ENCODE measurements around the gene ZNF277. TPM values are rescaled to one million over a fixed set of nuclear protein-coding genes. Genes with fewer than 3 reads are reported as not detected.

Gene ZNF277
- total and polyA plus RNA-seq, 8 donors, result 13.6 to 25.3 (median 19.6) TPM

DNA sequence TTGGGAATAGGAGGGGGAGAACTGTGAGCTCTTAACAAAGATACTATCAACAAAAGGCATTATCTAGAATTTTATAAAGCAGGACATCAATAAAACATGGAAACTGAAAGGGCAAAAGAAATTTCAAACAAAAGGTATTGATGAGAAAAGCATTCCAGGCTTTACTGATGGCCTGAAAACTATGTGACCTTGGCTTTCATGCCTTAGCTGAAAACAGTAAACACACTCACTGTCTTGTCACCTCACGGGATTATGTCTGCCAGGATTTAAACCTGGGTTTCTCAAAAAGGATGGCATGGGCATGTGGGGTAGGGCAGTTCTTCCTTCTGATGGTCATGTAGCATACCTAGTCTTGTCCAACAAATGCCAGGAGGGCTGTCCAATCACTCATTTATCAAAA is 23.2 kb upstream of the ZNF277 start:
- no peak for FAIRE-seq
- Histone ChIP-seq H3K27ac (no peak overlapping the region), H3K4me3 (no peak overlapping the region), H3K36me3 (no peaks in the 10 kb centered on the region), H3K9me3 (no peaks in the 10 kb centered on the region), H3K27me3 (no peaks in the 10 kb centered on the region), H3K4me1 (no peaks in the 10 kb centered on the region)
- DNase-seq, result no peak
- TF ChIP-seq, protein P1, sequence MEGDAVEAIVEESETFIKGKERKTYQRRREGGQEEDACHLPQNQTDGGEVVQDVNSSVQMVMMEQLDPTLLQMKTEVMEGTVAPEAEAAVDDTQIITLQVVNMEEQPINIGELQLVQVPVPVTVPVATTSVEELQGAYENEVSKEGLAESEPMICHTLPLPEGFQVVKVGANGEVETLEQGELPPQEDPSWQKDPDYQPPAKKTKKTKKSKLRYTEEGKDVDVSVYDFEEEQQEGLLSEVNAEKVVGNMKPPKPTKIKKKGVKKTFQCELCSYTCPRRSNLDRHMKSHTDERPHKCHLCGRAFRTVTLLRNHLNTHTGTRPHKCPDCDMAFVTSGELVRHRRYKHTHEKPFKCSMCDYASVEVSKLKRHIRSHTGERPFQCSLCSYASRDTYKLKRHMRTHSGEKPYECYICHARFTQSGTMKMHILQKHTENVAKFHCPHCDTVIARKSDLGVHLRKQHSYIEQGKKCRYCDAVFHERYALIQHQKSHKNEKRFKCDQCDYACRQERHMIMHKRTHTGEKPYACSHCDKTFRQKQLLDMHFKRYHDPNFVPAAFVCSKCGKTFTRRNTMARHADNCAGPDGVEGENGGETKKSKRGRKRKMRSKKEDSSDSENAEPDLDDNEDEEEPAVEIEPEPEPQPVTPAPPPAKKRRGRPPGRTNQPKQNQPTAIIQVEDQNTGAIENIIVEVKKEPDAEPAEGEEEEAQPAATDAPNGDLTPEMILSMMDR (IDR thresholded peaks at IDR 0.05), result no peak
- WGBS, 2 donors, result 82 to 95% methylated on average over 1 of the region's 1 CpG
- no peak for ATAC-seq
- intact Hi-C loops (cut with DNase I), result no loop called here

DNA sequence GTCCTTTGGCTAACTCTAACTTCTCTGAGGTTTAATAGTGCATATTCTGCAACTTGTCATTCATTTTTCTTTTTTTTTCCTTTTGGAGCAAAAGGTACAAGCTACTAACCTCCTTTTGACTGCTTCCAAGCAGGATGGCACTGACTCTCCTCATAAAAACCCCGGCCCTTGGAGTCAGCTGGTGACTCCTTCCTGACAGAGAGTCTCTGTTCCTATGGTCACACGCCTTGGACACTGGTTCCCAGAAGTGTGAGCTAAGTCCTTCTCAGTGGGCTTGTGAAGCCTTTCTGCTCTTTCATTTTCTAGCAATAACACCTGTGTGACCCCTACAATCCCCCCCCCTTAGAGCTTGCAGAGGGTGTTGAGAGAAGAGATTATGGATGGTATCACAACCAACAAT is 22.0 kb upstream of the ZNF277 start:
- WGBS, 2 donors, result 92 to 97% methylated on average over 2 of the region's 2 CpGs
- intact Hi-C loops (cut with DNase I), result no loop called here

DNA sequence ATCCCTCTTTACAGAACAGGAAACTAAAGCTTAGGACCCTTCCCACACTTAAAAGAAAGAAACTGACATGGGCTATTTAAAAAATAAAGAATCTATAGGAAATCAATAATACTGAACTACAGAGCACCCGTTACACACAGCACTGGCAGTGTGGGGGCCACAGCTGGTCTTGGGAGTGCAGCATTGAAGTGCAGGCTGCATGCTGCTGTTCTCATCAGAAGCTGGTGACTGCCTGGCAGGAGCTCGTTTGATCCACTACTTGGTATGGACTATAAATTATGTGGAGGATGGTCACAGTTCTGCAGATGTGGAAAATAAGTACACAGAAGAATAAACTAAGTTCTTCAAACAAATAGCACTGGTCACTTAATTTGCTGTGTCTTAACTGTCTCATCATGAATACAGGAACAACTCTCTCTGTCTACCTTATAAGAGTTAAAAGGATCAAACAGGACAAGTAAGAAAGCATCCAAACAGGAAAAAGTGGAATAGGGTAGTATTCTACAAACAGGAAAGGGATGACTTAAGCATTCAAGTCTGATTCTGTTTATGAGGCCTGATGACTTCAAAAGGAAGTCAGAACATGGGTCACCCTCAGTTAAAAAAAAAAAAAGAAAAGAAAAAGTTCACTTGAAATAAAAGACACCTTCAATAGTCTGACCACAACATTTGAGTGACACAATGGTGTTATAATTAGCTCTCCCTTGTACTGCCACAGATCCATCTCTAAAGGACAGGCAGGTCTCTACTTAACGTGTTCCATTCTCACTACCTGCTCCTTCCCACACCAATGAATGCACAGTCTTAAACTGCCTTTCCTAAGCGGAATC is 21.3 kb upstream of the ZNF277 start:
- DNase-seq, result no peak
- ATAC-seq, result no peak
- Histone ChIP-seq H3K4me3 (no peak overlapping the region), H3K9me3 (no peaks in the 10 kb centered on the region), H3K4me1 (no peaks in the 10 kb centered on the region), H3K36me3 (no peaks in the 10 kb centered on the region), H3K27me3 (no peaks in the 10 kb centered on the region), H3K27ac (no peak overlapping the region)
- TF ChIP-seq, protein P1 (IDR thresholded peaks at IDR 0.05), result no peak
- intact Hi-C loops (cut with DNase I), result no loop called here
- WGBS, 2 donors, result 74 to 76% methylated on average over 4 of the region's 4 CpGs
- no peak for FAIRE-seq

More for the DNA sequence above, 22.0 kb upstream of the ZNF277 start:
- FAIRE-seq (no peak), ATAC-seq (no peak), DNase-seq (no peak)
- Histone ChIP-seq H3K9me3 (no peaks in the 10 kb centered on the region), H3K36me3 (no peaks in the 10 kb centered on the region), H3K27ac (no peak overlapping the region), H3K4me3 (no peak overlapping the region), H3K4me1 (no peaks in the 10 kb centered on the region), H3K27me3 (no peaks in the 10 kb centered on the region)
- TF ChIP-seq, protein P1 (IDR thresholded peaks at IDR 0.05), result no peak

DNA sequence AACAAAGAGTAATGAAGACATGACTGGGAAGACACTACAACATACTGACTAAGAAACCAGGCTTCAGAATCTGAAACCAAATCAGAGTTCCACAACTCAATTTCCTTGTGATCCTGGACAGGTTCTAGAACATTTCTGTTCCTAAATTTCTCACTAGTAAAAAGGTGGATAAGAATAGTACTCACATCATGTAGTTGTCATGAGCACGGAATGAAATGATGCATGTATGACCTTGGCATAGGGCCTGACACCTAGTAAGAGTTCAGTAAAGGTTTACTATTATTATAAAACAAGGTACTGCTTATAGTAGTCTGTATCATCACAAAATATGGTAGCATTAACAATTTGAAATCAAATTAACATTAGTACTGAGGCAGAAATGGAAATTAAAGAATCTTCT is 20.2 kb upstream of the ZNF277 start:
- 31 to 33% methylated on average over 1 of the region's 1 CpG for WGBS, 2 donors
- no peak for FAIRE-seq
- ATAC-seq, result no peak
- intact Hi-C loops (cut with DNase I), result no loop called here
- no peaks in the 10 kb centered on the region for H3K4me1 ChIP-seq
- no peak overlapping the region for H3K27ac ChIP-seq
- no peak overlapping the region for H3K4me3 ChIP-seq
- DNase-seq, result no peak
- H3K36me3 ChIP-seq, result no peaks in the 10 kb centered on the region
- TF ChIP-seq, protein P1 (IDR thresholded peaks at IDR 0.05), result no peak
- H3K27me3 ChIP-seq, result no peaks in the 10 kb centered on the region
- no peaks in the 10 kb centered on the region for H3K9me3 ChIP-seq

DNA sequence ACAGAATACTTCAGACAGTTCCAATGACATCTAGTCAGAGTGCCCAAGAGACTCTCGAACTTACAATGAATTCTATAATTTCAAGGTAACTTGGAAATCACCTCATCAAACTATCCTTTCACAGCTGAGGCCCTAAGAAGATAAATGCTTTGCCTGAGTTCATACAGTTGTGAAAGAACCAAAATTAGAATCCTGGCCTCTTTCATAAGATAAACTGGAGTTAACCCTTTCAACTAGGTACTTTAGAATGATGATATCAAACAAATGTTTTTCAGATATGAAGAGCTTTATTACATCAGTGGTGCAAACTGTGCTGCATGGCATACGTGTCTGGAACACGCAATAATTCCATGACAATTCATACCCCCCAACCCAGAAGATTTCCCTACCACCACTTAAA is 18.2 kb upstream of the ZNF277 start:
- Histone ChIP-seq H3K27me3 (no peaks in the 10 kb centered on the region), H3K36me3 (no peaks in the 10 kb centered on the region), H3K9me3 (no peaks in the 10 kb centered on the region), H3K27ac (no peak overlapping the region), H3K4me3 (no peak overlapping the region), H3K4me1 (no peaks in the 10 kb centered on the region)
- ATAC-seq, result no peak
- no peak for FAIRE-seq
- TF ChIP-seq, protein P1 (IDR thresholded peaks at IDR 0.05), result no peak
- no peak for DNase-seq
- intact Hi-C loops (cut with DNase I), result no loop called here
- WGBS, 2 donors, result 94 to 96% methylated on average over 3 of the region's 3 CpGs
